GM12892 (cell line): ENCODE results near the gene L3MBTL3.

Experiments used
- POLR2A ChIP-seq: IDR thresholded peaks from 2 replicates; pipeline ENCODE4 v1.6.1; 2011; ENCODE audit warnings: low read depth, low read length, control low read depth
- POLR2AphosphoS5 ChIP-seq: IDR thresholded peaks from 2 replicates; pipeline ENCODE4 v1.6.1; 2011; ENCODE audit warnings: low read depth, low read length, control low read depth

DNA sequence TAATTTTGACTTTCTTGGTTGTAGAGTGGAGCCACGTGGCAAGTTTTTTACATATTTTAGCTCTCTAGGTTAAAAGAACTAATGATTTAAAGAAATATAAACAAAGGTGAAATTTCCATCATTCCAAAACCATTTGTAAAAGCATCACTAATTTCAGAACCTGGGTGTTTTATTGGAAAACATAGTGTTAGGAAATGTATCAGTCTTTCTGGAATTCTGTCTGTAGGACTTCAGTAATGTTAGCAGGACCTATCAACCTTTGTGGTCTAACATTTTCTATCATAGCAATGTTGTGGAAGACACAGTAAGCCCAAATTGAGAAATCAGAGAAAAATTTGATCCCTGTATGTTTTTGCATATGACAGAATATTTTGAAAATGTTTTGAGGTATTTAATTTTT is 28.3 kb downstream of the L3MBTL3 start:
- TF ChIP-seq POLR2AphosphoS5 (no peak), POLR2A (no peak)
